Esophagus muscularis mucosa (tissue), 4 donors: ENCODE measurements around the gene C12orf42.

Experiments
- CTCF ChIP-seq, 3 experiments: fragments of 200-600 bp in 2 of 3; fragments of 450-650 bp in 1 of 3; sonication (generic) in 2 of 3; IDR thresholded peaks; one replicate each; pipeline ENCODE4 v1.5.1; 2017 to 2019; ENCODE audit warnings: antibody characterized with exemption in 3 of 3, mild to moderate bottlenecking in 2 of 3, moderate library complexity in 1 of 3
- EP300 ChIP-seq: sonication (generic); formaldehyde crosslinking; IDR thresholded peaks from one replicate; pipeline ENCODE4 v1.6.1; 2017; ENCODE audit warnings: antibody characterized with exemption
- POLR2AphosphoS5 ChIP-seq, 2 donors: sonication (generic); formaldehyde crosslinking; IDR thresholded peaks; one replicate each; pipeline ENCODE4 v1.6.1; 2017; ENCODE audit warnings: antibody characterized with exemption in 2 of 2

GRCh38 chr12:103469719-103470118 lies 26.0 kb downstream of the C12orf42 start:
- TF ChIP-seq CTCF (IDR thresholded peaks at IDR 0.05) (no peak), EP300 (no peak), POLR2AphosphoS5 (IDR thresholded peaks at IDR 0.05) (no peak)
